Parathyroid adenoma (tissue), 2 donors: ENCODE data around the gene CALHM1.

Experiments
- H2AFZ ChIP-seq: fragments of 300-600 bp; sonication (generic); one replicate; pipeline ENCODE4 v1.7.0; 2017; ENCODE audit warnings: antibody characterized with exemption, mild to moderate bottlenecking
- H3K27ac ChIP-seq: fragments of 300-600 bp; sonication (generic); one replicate; pipeline ENCODE4 v1.7.0; 2017
- H3K27me3 ChIP-seq: fragments of 300-600 bp; sonication (generic); one replicate; pipeline ENCODE4 v1.7.0; 2017; ENCODE audit warnings: low read length; ENCODE audit not compliant: control insufficient read depth, insufficient read depth
- H3K36me3 ChIP-seq: fragments of 300-600 bp; sonication (generic); one replicate; pipeline ENCODE4 v1.7.0; 2017; ENCODE audit warnings: low read length; ENCODE audit not compliant: control insufficient read depth, insufficient read depth
- H3K4me1 ChIP-seq: fragments of 300-600 bp; sonication (generic); one replicate; pipeline ENCODE4 v1.7.0; 2017; ENCODE audit warnings: control low read depth
- H3K4me2 ChIP-seq: fragments of 300-600 bp; sonication (generic); one replicate; pipeline ENCODE4 v1.7.0; 2017; ENCODE audit warnings: low read length
- H3K4me3 ChIP-seq: fragments of 300-600 bp; sonication (generic); one replicate; pipeline ENCODE4 v1.7.0; 2017; ENCODE audit warnings: low read depth, low read length
- H3K79me2 ChIP-seq: fragments of 300-600 bp; sonication (generic); one replicate; pipeline ENCODE4 v1.7.0; 2017; ENCODE audit warnings: control low read depth
- H3K9ac ChIP-seq: fragments of 300-600 bp; sonication (generic); one replicate; pipeline ENCODE4 v1.7.0; 2017; ENCODE audit warnings: mild to moderate bottlenecking
- H3K9me3 ChIP-seq: fragments of 300-600 bp; sonication (generic); one replicate; pipeline ENCODE4 v1.7.0; 2017; ENCODE audit warnings: low read length; ENCODE audit not compliant: control insufficient read depth
- TF ChIP-seq, protein P1 (sequence below): fragments of 300-600 bp; sonication (generic); IDR thresholded peaks from one replicate; pipeline ENCODE4 v1.7.0; 2017; ENCODE audit warnings: antibody characterized with exemption, mild to moderate bottlenecking
- donor health status: primary hyperparathyroidism.

CALHM1 gene

DNA sequence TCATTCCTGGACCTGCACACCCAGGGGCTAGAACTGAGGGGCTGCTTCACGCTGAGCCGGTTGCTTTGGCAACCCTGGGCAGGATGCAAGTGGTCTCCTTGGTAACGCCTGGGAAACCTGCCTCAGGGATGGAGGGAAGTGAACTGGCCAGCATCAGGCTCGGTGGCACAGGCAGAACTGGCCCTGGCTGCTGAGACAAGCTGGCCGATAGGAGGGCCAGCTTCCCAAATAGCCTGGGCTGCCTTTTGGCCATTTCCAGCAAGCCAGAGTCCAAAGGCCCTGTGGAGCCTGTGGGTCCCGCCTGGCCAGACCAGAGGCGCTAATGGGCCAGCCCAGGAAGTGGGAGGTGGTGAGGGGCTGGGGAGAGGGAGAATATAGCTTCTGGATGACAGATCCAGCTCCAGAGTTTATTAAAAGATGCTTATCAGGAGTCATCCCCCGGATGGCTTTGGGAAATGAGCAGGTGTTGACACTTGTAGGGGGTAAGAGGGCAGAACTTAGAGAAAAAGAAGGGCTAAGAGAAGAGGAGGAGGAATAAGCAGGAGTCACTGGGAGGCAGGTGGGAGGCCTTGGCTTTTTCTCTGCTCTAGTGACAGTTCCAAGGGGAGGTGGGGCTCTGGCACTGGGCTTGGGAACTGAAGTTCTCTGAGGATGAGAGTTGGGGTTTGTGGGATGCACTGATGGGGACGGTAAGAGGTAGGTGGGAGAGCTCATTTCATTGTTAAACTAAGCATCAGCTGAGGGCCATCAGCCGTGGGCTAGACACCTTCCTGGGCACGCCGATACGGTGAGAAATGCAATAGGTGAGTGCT, 44.4 kb upstream of the CALHM1 start:
- Histone ChIP-seq H3K36me3 (no peaks in the 10 kb centered on the region), H3K27me3 (no peaks in the 10 kb centered on the region), H2AFZ (no peak overlapping the region), H3K79me2 (peaks cover 3% of the 10 kb centered on the region), H3K4me2 (no peak overlapping the region), H3K27ac (no peak overlapping the region), H3K4me3 (no peak overlapping the region), H3K4me1 (no peaks in the 10 kb centered on the region), H3K9me3 (no peaks in the 10 kb centered on the region), H3K9ac (no peak overlapping the region)
- TF ChIP-seq, protein P1, sequence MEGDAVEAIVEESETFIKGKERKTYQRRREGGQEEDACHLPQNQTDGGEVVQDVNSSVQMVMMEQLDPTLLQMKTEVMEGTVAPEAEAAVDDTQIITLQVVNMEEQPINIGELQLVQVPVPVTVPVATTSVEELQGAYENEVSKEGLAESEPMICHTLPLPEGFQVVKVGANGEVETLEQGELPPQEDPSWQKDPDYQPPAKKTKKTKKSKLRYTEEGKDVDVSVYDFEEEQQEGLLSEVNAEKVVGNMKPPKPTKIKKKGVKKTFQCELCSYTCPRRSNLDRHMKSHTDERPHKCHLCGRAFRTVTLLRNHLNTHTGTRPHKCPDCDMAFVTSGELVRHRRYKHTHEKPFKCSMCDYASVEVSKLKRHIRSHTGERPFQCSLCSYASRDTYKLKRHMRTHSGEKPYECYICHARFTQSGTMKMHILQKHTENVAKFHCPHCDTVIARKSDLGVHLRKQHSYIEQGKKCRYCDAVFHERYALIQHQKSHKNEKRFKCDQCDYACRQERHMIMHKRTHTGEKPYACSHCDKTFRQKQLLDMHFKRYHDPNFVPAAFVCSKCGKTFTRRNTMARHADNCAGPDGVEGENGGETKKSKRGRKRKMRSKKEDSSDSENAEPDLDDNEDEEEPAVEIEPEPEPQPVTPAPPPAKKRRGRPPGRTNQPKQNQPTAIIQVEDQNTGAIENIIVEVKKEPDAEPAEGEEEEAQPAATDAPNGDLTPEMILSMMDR = no peak

DNA sequence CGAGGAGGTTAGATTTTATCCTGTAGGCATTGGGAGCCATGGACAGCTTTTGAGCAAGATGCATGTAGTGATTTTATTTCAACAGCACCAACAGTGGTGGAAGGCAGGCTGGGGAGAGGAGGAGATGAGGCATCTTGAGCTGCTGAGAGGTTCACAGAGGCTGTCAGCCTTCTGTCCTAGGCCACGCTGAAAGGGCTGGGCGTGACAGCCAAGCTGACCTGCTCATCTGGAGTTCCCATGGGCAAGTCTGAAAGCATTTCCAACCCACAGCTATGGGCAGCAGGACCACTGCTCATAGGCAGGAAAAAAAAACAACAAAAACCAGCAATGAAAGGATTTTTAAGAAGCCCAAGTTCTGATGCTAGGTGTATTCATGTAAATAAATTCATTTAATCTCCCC, 42.5 kb upstream of the CALHM1 start:
- Histone ChIP-seq H3K36me3 (no peaks in the 10 kb centered on the region), H3K4me2 (no peak overlapping the region), H3K27ac (no peak overlapping the region)

DNA sequence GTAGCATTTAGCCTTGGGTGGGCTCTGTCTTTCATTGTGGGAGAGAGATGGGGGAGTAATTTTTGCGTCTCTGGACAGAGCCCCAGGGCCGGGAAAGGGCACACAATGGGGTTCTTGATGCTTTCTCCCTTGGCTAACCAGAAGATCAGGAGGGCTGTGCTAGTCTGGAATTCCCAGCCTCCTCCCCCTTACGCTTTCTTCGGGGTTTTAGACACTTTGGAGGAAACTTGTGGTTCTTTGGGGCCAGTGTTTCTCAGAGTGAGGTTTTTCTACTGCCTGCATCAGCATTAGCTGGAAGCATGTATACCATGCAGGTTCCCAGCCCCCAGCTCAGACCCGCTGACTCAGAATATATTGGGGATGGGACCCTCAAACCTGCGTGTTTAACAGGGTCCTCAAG, 41.8 kb upstream of the CALHM1 start:
- H3K36me3 ChIP-seq = no peaks in the 10 kb centered on the region
- H3K4me2 ChIP-seq = no peak overlapping the region
- H3K27me3 ChIP-seq = no peaks in the 10 kb centered on the region
- no peaks in the 10 kb centered on the region for H3K4me1 ChIP-seq
- H2AFZ ChIP-seq = no peak overlapping the region
- H3K27ac ChIP-seq = no peak overlapping the region
- TF ChIP-seq, protein P1 = no peak
- H3K79me2 ChIP-seq = no peaks in the 10 kb centered on the region
- H3K9ac ChIP-seq = no peak overlapping the region
- no peaks in the 10 kb centered on the region for H3K9me3 ChIP-seq
- H3K4me3 ChIP-seq = no peak overlapping the region

More for the DNA sequence above, 42.5 kb upstream of the CALHM1 start:
- no peak overlapping the region for H3K4me3 ChIP-seq
- no peaks in the 10 kb centered on the region for H3K4me1 ChIP-seq
- no peaks in the 10 kb centered on the region for H3K9me3 ChIP-seq
- no peaks in the 10 kb centered on the region for H3K27me3 ChIP-seq
- H3K79me2 ChIP-seq = no peaks in the 10 kb centered on the region
- no peak overlapping the region for H3K9ac ChIP-seq
- TF ChIP-seq, protein P1 = no peak
- H2AFZ ChIP-seq = no peak overlapping the region

DNA sequence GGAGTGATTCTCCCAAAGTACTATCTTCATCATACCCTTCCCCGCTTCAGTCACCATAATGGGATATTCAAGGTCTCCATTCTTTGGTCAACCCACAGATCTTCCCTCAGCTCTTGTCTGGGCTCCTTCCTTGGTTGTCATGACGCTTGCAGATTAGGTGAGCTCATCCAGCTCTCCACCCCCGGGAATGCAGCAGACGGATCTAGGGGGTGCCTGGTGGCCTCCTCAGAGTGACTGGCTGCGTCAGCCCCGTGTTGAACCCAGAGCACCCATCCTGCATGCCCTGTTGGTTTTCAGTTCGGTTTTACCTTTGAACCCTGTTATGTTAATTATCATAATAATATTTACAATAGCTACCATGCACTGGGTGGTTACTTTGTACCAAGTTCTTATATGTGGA, 41.2 kb upstream of the CALHM1 start:
- Histone ChIP-seq H3K4me2 (no peak overlapping the region), H3K4me1 (no peaks in the 10 kb centered on the region), H3K4me3 (no peak overlapping the region), H3K79me2 (no peaks in the 10 kb centered on the region), H3K27me3 (no peaks in the 10 kb centered on the region), H2AFZ (no peak overlapping the region), H3K9me3 (no peaks in the 10 kb centered on the region), H3K9ac (no peak overlapping the region), H3K36me3 (no peaks in the 10 kb centered on the region), H3K27ac (no peak overlapping the region)
- TF ChIP-seq, protein P1 = no peak
